SIG-M5 treated with dmso at 0.1 percent for 504 hours (cell line): Measurements from ENCODE around the gene SF1.

ENCODE experiments used
- DNase-seq: peaks from one replicate; lab custom pipeline; 2025; ENCODE audit not compliant: unreplicated experiment; lab: John Stamatoyannopoulos, UW

Gene SF1

DNA sequence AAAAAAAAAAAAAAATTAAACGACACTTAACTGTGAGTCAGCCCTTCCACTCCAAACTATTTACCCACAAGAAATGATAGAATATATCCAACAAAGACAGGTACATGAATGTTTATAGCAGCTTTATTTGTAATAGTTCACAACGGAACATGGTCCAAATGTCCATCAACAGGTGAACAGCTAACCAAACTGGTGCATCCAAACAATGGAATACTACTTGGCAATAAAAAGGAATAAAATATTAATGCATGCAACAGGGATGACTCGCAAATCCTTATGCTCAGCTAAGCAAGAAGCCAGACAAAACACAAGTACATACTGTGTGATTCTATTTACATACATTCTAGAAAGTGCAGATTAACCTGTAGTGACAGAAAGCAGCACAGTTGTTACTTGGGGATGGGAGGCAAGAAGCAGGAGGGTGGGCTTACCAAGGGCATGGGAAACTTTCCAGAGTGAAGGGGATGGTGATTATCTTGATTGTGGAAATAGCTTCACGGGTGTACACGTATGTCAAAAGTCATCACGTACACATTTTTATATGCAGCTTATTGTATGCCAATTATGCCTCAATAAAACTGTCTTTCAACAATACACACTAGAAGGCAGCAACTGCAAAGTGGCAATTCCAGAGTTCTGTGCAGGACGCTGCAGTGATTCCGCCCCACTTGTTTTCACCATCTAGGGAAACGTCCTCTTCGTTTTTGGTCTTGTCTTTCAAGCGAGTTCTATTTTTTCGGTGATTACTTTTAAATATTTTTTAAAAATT is 6.7 kb upstream of the SF1 start:
- no peak for DNase-seq

GRCh38 chr11:64778223-64778472 is 194 bp downstream of the SF1 start:
- no peak for DNase-seq

DNA sequence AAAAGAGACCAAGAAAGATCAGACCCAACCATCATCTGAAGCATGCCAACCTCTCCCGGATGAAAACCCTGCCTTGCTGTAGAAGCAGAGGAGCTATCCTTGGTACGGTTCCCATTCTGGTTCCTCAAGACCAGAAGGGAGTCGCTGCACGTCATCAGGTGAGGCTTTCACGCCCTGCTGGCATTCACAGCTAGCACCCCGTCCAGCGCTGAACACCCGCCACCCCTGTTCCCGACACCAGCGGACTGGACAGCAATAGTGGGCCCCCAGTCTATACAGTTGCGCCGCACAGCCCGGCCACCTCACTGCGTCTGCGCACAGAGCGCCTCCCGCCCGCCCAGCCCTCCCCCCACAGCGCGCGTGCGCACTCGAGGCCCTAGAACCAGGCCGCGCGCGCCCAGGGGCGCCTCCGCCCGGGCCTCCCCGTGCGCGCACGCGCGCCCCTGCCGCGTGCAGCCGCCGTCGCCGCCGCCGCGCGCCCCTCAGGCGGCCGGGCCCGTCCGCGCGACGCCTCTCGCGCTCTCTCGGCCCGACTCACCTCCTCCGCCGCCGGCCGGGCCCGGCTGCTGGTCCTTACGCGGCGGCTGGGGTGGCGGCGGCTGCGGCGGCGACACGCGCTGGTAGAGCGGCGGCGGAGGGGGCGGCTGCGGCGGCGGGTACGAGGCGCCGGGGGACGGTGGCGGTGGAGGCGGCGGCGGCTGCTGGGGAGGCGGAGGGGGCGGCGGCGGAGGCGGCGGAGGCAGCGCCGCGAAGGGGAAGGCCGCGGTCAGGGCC is 706 bp downstream of the SF1 start:
- peak; percentile 74 for DNase-seq

- no peak for DNase-seq
Measured at GRCh38 chr11:64776875-64777274, 1.5 kb downstream of the SF1 start.

- DNase-seq: no peak
Measured at GRCh38 chr11:64776425-64776824, 1.9 kb downstream of the SF1 start.

DNA sequence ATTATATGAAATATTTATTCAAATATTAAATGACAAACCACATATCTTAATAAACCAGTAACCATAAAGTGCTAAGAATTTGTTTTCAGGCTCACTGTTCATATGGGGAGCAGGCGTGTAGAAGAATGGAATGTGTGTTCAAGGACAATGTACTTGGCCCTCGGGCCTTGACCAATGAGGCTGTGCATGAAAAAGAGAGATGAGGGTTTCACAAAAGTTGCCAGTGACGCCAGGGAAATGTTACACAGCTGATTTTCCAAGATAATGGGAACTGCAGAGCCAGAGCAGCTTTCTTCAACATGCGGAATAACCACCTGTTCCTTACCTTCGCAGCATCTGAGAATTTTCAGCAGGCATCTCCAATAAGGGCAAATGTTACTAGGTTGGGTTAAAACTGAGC is 4.2 kb downstream of the SF1 start:
- no peak for DNase-seq

GRCh38 chr11:64772303-64773018 is 5.9 kb downstream of the SF1 start:
- DNase-seq: peak; percentile 29

- peak; percentile 46 for DNase-seq
Measured at GRCh38 chr11:64771861-64772260, 6.5 kb downstream of the SF1 start.

DNA sequence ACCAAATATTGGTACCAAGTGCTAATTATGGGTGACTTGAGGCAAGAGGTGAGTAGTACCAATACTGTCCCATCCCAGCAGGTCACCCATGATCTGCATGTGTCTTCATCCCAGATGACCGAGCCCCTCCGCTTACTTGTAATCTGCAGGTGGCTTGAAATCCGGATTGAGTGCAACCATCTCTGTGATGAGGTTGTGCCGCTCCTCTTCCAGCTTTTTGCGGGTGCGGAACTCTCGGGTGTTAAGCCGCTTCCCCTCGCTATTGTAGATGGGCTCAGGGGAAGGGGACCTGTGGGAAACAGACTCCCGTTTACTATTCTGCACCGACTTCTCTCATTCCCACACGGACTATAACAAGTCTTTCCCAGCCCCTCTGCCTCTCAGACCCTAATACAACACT is 8.2 kb downstream of the SF1 start:
- no peak for DNase-seq

GRCh38 chr11:64769283-64769682 is 9.1 kb downstream of the SF1 start:
- DNase-seq: no peak

DNA sequence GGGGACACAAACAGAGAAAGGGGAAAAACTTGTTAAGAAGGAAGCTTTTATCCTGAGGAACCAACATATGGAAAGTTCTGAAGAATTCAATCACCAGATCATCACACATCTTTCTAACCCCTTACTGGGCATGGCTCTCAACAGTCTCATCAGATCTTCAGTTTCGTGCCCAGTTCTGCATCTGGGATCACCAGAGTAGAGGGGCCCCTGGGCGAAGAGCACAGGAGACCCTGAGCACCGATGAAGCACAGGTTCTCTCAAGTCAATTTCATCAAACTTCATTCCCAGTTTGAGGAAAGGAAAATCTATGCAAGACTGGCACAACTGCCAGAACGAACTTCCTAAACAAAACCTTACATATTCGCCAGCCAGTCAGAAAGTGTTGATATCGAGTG is 10.0 kb downstream of the SF1 start:
- no peak for DNase-seq

- DNase-seq: peak; percentile 43
Measured at GRCh38 chr11:64767344-64768299, 10.7 kb downstream of the SF1 start.

GRCh38 chr11:64766881-64767280 is 11.5 kb downstream of the SF1 start:
- DNase-seq: no peak

DNA sequence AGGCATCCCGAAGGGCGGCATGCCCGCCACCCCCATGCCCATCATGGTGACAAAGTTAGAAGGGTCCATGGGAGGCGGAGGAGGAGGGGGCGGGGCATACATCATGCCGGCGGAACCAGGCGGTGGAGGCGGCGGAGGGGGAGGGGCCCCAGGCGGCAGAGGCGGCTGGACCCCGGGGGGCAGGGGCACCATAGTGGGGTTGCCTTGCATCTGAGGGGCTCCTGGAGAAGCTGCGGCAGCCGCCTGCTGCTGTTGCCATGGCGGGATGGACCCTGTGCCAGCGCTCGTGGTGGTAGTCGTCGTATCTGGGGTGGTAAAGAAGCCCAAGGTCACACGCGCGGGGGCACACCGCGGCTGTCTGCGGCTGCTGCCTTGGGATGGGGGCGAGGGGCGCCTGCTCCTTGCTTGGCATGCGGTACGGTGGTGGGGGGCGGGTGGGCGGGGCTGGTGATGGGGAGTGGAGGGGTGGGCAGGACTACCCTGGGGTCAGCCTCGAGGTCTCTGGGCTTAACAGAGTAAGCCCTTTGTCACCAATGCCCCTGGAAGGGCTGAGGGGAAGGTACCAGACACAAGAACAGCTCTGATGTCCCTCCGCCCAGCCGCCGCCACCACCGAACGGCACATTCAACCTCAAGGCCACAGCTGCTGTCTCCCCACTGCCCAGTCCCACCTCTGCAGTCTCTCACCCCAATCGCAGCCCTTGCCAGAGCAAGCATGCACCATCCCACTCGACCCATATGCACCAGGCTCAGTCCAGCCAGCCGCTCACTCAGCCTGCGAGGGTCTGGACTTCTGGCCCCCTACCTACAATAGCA is 12.3 kb downstream of the SF1 start:
- DNase-seq: no peak

DNA sequence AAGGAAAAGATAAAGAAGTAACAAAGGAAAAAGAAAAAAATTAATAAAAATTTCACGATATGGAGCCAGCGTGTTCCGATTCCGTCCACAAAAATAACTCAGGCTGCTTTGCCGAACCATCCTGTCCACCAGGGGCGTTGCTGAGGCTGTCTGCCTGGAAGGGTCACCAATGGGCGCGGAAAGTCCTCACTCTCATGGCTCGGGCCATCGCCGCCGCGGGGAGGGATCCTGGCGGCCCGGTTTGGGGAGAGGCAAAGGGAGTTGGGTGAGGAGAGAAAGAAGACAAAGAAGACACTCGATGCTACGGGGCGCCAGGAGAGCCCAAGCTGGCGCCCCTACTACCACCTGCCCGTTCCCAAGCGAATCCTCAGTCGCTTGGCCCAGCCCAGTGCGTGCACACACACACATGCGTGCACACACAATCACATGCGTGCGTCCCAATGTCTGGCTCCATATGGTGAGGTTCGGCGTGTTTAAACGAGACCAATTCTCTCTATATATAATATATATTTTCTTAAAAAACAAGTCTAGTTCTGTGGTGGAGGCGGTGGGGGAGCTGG is 13.0 kb downstream of the SF1 start:
- DNase-seq: no peak

DNA sequence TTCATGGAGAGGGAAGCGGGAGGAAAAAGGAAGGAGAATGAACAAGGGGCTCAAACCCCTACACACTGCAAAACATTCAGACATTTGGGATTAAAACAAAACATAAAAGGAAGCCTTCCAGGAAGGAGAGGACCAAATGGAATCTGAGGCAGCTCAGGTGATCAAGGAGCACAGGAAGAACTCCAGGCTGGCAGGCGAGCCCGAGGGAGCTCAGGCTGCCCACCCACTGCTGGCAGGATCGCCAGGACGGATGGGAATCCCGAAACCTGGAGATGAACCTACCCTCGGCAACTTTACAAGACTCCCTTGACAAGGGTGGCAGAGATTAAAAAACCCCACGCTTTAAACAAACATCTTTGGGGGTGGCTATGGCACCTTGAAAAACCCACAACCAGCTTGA is 13.6 kb downstream of the SF1 start:
- no peak for DNase-seq

DNA sequence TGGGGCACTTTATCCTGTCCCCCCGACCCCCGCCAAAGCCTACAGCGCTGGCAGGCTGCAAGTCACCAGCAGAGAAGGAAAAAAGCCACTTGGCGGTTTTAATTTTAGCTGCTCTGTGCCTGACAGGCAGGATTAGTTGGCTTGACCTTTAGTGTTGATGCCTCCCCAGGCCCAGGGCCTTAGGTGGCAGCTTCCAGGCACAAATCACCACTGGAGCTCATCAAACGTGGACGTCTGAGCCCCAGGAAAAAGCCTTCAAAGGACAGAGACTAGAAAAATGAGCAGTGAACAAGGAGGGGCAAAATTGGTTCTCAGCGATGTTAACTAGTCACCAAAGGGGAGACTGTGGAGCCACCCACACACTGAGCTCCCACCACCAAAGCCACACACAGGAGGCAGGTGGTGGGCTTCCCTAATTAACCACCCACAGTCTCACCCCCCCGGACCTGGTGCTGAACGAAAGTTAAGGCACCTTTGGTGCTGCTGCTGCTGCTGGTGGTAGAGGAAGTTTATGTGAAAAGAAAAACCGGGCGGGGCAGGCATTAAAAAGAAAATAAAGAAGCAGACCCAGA is 14.2 kb downstream of the SF1 start:
- no peak for DNase-seq

DNA sequence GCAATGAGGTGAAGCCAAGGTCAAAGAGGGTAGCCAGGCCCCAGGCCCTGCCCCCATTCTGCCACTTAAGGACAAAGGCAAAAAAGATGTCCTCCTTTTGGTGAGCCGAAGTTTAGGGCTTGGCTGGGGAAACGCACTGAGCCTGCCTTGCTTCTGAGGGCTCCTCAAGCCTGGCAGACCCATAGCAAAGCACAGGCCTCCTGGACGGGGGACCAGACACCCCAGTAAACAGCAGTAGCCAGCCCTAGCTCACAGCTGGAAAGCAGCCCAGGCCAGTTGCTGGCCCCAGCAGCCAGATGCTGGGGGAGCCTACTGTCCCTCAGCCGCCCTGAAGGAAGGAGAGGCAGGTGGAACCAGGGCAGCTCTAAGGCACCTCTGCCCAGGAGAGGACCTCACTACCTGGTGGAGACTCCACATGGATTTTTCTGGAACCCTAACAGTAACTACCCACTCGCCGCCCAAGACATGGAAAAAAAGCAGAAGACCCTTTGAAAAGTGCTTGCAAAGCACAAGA is 14.8 kb downstream of the SF1 start:
- DNase-seq: no peak
